ENCODE measurements around the gene MTR.

MTR gene

GRCh38 chr1:236864211-236864610 is 69.1 kb downstream of the MTR start:
- no peaks in the 10 kb centered on the region for H3K27me3 ChIP-seq (ENCODE audit: control insufficient read depth, insufficient read depth, low read length)
- no peaks in the 10 kb centered on the region for H3K4me1 ChIP-seq (ENCODE audit: control insufficient read depth, insufficient read depth, low read length)
- H3K9ac ChIP-seq (ENCODE audit: low read depth, low read length): no peak overlapping the region
- H3K9me3 ChIP-seq (ENCODE audit: control insufficient read depth, insufficient read depth, low read length): no peaks in the 10 kb centered on the region
- H3K36me3 ChIP-seq (ENCODE audit: control insufficient read depth, insufficient read depth, low read length): peaks cover 48% of the 10 kb centered on the region
- H3K27ac ChIP-seq (ENCODE audit: low read depth, low read length): no peak overlapping the region
- no peak overlapping the region for H3K4me3 ChIP-seq (ENCODE audit: low read depth, low read length)

- Histone ChIP-seq H3K9me3 (ENCODE audit: control insufficient read depth, insufficient read depth, low read length) (no peaks in the 10 kb centered on the region), H3K27me3 (ENCODE audit: control insufficient read depth, insufficient read depth, low read length) (no peaks in the 10 kb centered on the region), H3K4me3 (ENCODE audit: low read depth, low read length) (no peak overlapping the region), H3K9ac (ENCODE audit: low read depth, low read length) (no peak overlapping the region), H3K4me1 (ENCODE audit: control insufficient read depth, insufficient read depth, low read length) (no peaks in the 10 kb centered on the region), H3K27ac (ENCODE audit: low read depth, low read length) (no peak overlapping the region), H3K36me3 (ENCODE audit: control insufficient read depth, insufficient read depth, low read length) (peaks cover 45% of the 10 kb centered on the region)
Measured at GRCh38 chr1:236864996-236865817, 70.1 kb downstream of the MTR start.

- no peak overlapping the region for H3K27ac ChIP-seq (ENCODE audit: low read depth, low read length)
- no peaks in the 10 kb centered on the region for H3K9me3 ChIP-seq (ENCODE audit: control insufficient read depth, insufficient read depth, low read length)
- 0 out of 2 replicates have a peak, but pooled peaks cover under 1% of the 10 kb centered on the region for H3K4me1 ChIP-seq (ENCODE audit: control insufficient read depth, insufficient read depth, low read length)
- H3K4me3 ChIP-seq (ENCODE audit: low read depth, low read length): no peak overlapping the region
- no peak overlapping the region for H3K9ac ChIP-seq (ENCODE audit: low read depth, low read length)
- H3K36me3 ChIP-seq (ENCODE audit: control insufficient read depth, insufficient read depth, low read length): peaks cover 39% of the 10 kb centered on the region
- H3K27me3 ChIP-seq (ENCODE audit: control insufficient read depth, insufficient read depth, low read length): no peaks in the 10 kb centered on the region
Measured at GRCh38 chr1:236865818-236866155, 70.7 kb downstream of the MTR start.

- Histone ChIP-seq H3K36me3 (ENCODE audit: control insufficient read depth, insufficient read depth, low read length) (peaks cover 18% of the 10 kb centered on the region), H3K27me3 (ENCODE audit: control insufficient read depth, insufficient read depth, low read length) (no peaks in the 10 kb centered on the region), H3K4me1 (ENCODE audit: control insufficient read depth, insufficient read depth, low read length) (peaks cover 5% of the 10 kb centered on the region; the same call in 1 of the 2 replicates), H3K9ac (ENCODE audit: low read depth, low read length) (no peak overlapping the region), H3K27ac (ENCODE audit: low read depth, low read length) (no peak overlapping the region), H3K9me3 (ENCODE audit: control insufficient read depth, insufficient read depth, low read length) (no peaks in the 10 kb centered on the region), H3K4me3 (ENCODE audit: low read depth, low read length) (no peak overlapping the region)
Measured at GRCh38 chr1:236868625-236869467, 73.8 kb downstream of the MTR start.

GRCh38 chr1:236869911-236870310 is 74.8 kb downstream of the MTR start:
- Histone ChIP-seq H3K27ac (ENCODE audit: low read depth, low read length) (no peak overlapping the region), H3K36me3 (ENCODE audit: control insufficient read depth, insufficient read depth, low read length) (peaks cover 14% of the 10 kb centered on the region), H3K9ac (ENCODE audit: low read depth, low read length) (no peak overlapping the region), H3K4me3 (ENCODE audit: low read depth, low read length) (no peak overlapping the region), H3K4me1 (ENCODE audit: control insufficient read depth, insufficient read depth, low read length) (peaks cover 5% of the 10 kb centered on the region; the same call in 1 of the 2 replicates), H3K27me3 (ENCODE audit: control insufficient read depth, insufficient read depth, low read length) (no peaks in the 10 kb centered on the region), H3K9me3 (ENCODE audit: control insufficient read depth, insufficient read depth, low read length) (no peaks in the 10 kb centered on the region)

GRCh38 chr1:236870721-236871120 is 75.6 kb downstream of the MTR start:
- Histone ChIP-seq H3K4me1 (ENCODE audit: control insufficient read depth, insufficient read depth, low read length) (peaks cover 5% of the 10 kb centered on the region; the same call in 1 of the 2 replicates), H3K27me3 (ENCODE audit: control insufficient read depth, insufficient read depth, low read length) (no peaks in the 10 kb centered on the region), H3K27ac (ENCODE audit: low read depth, low read length) (no peak overlapping the region), H3K4me3 (ENCODE audit: low read depth, low read length) (no peak overlapping the region), H3K9ac (ENCODE audit: low read depth, low read length) (no peak overlapping the region), H3K9me3 (ENCODE audit: control insufficient read depth, insufficient read depth, low read length) (no peaks in the 10 kb centered on the region), H3K36me3 (ENCODE audit: control insufficient read depth, insufficient read depth, low read length) (peaks cover 18% of the 10 kb centered on the region)

GRCh38 chr1:236872075-236872666 is 77.1 kb downstream of the MTR start:
- Histone ChIP-seq H3K36me3 (ENCODE audit: control insufficient read depth, insufficient read depth, low read length) (peaks cover 22% of the 10 kb centered on the region), H3K4me3 (ENCODE audit: low read depth, low read length) (no peak overlapping the region), H3K4me1 (ENCODE audit: control insufficient read depth, insufficient read depth, low read length) (peaks cover 5% of the 10 kb centered on the region; the same call in 1 of the 2 replicates), H3K9me3 (ENCODE audit: control insufficient read depth, insufficient read depth, low read length) (no peaks in the 10 kb centered on the region), H3K9ac (ENCODE audit: low read depth, low read length) (no peak overlapping the region), H3K27ac (ENCODE audit: low read depth, low read length) (no peak overlapping the region), H3K27me3 (ENCODE audit: control insufficient read depth, insufficient read depth, low read length) (no peaks in the 10 kb centered on the region)

GRCh38 chr1:236875975-236876374 is 80.9 kb downstream of the MTR start:
- Histone ChIP-seq H3K9me3 (ENCODE audit: control insufficient read depth, insufficient read depth, low read length) (no peaks in the 10 kb centered on the region), H3K27ac (ENCODE audit: low read depth, low read length) (no peak overlapping the region), H3K27me3 (ENCODE audit: control insufficient read depth, insufficient read depth, low read length) (no peaks in the 10 kb centered on the region), H3K9ac (ENCODE audit: low read depth, low read length) (no peak overlapping the region), H3K36me3 (ENCODE audit: control insufficient read depth, insufficient read depth, low read length) (peaks cover 22% of the 10 kb centered on the region), H3K4me3 (ENCODE audit: low read depth, low read length) (no peak overlapping the region), H3K4me1 (ENCODE audit: control insufficient read depth, insufficient read depth, low read length) (peaks cover 3% of the 10 kb centered on the region; the same call in 1 of the 2 replicates)

GRCh38 chr1:236877661-236878060 is 82.6 kb downstream of the MTR start:
- H3K4me1 ChIP-seq (ENCODE audit: control insufficient read depth, insufficient read depth, low read length): no peaks in the 10 kb centered on the region
- peaks cover 22% of the 10 kb centered on the region for H3K36me3 ChIP-seq (ENCODE audit: control insufficient read depth, insufficient read depth, low read length)

GRCh38 chr1:236880209-236880608 is 85.1 kb downstream of the MTR start:
- Histone ChIP-seq H3K27ac (ENCODE audit: low read depth, low read length) (no peak overlapping the region), H3K9ac (ENCODE audit: low read depth, low read length) (no peak overlapping the region), H3K4me1 (ENCODE audit: control insufficient read depth, insufficient read depth, low read length) (no peaks in the 10 kb centered on the region), H3K27me3 (ENCODE audit: control insufficient read depth, insufficient read depth, low read length) (no peaks in the 10 kb centered on the region), H3K9me3 (ENCODE audit: control insufficient read depth, insufficient read depth, low read length) (no peaks in the 10 kb centered on the region), H3K4me3 (ENCODE audit: low read depth, low read length) (no peak overlapping the region), H3K36me3 (ENCODE audit: control insufficient read depth, insufficient read depth, low read length) (peaks cover 8% of the 10 kb centered on the region; the same call in 1 of the 2 replicates)

More at GRCh38 chr1:236877661-236878060, 82.6 kb downstream of the MTR start:
- no peaks in the 10 kb centered on the region for H3K9me3 ChIP-seq (ENCODE audit: control insufficient read depth, insufficient read depth, low read length)
- H3K9ac ChIP-seq (ENCODE audit: low read depth, low read length): no peak overlapping the region
- no peaks in the 10 kb centered on the region for H3K27me3 ChIP-seq (ENCODE audit: control insufficient read depth, insufficient read depth, low read length)
- no peak overlapping the region for H3K27ac ChIP-seq (ENCODE audit: low read depth, low read length)
- no peak overlapping the region for H3K4me3 ChIP-seq (ENCODE audit: low read depth, low read length)

Measured in HUES48 (cell line).